Measurements from ENCODE around the gene HCST. TPM values are rescaled to one million over a fixed set of nuclear protein-coding genes. Genes with fewer than 3 reads are reported as not detected.

HCST gene
- total and polyA plus RNA-seq, 7 donors: 1.1 to 4.7 (median 3.5) TPM

DNA sequence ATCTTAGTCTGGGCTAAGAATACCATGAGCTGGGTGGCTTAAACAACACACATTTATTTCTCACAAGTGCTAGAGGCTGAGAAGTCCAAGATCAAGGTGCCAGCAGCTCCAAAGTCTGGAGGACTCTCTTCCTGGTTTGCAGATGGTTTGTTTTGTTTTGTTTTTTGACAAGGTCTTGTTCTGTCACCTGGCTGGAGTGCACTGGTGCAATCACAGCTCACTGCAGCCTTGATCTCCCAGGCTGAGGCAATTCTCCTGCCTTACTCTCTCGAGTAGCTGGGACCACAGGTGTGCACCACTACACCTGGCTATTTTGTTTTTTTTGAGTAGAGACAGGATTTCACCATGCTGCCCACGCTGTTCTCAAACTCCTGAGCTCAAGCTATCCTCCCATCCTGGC lies 18.4 kb upstream of the HCST start:
- WGBS, 3 donors: 53 to 69% (median 58%) methylated on average over 2 of the region's 2 CpGs
- no peak for TF ChIP-seq CTCF (IDR thresholded peaks at IDR 0.05)
- intact Hi-C loops (cut with DNase I): no loop called here
- peaks cover 0 to 17% of the 10 kb centered on the region in 2 donors for H3K36me3 ChIP-seq (ENCODE audit: insufficient read depth in 1 of 2, low read depth in 1 of 2)
- ATAC-seq: no peak
- no peak for DNase-seq
- peaks cover 0 to 7% (median 0%) of the 10 kb centered on the region in 3 donors for H3K27me3 ChIP-seq (ENCODE audit: insufficient read depth in 3 of 3, low read length in 2 of 3)
- no peaks in the 10 kb centered on the region for H3K4me1 ChIP-seq
- no peak overlapping the region for H3K27ac ChIP-seq
- no peak overlapping the region for H3K4me3 ChIP-seq
- H3K9me3 ChIP-seq: no peaks in the 10 kb centered on the region

DNA sequence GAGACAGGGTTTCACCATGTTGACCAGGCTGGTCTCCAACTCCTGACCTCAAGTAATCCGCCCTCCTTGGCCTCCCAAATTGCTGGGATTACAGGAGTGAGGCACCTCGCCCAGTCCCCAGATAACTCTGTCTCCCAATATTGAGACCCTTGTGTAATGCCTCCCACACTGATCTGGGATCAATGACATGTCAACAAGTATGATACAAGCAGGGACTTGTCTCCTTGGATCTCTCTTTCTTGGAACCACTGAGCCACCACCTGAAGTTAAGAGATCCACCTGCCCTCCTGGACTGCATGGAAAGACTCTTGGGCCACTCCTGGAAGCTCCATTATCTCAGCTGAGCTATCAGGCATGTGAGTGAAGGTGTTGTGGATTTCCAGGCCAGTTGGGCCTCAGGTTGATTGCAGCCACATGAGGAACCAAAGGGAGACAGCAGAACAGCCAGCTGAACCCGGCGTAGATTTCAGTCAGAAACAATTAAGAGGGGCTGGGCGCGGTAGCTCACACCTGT lies 17.0 kb upstream of the HCST start:
- intact Hi-C loops (cut with DNase I): no loop called here
- DNase-seq: no peak
- WGBS, 3 donors: 87 to 94% (median 91%) methylated on average over 6 of the region's 6 CpGs

GRCh38 chr19:35885904-35886303 lies 16.4 kb upstream of the HCST start:
- H3K27ac ChIP-seq: no peak overlapping the region
- DNase-seq: no peak
- 90 to 93% (median 93%) methylated on average over 7 to 8 of the region's 8 CpGs for WGBS, 3 donors
- no peak for TF ChIP-seq CTCF (IDR thresholded peaks at IDR 0.05)
- peaks cover 0 to 33% of the 10 kb centered on the region in 2 donors for H3K36me3 ChIP-seq (ENCODE audit: insufficient read depth in 1 of 2, low read depth in 1 of 2)
- H3K9me3 ChIP-seq: no peaks in the 10 kb centered on the region
- H3K4me1 ChIP-seq: no peaks in the 10 kb centered on the region
- intact Hi-C loops (cut with DNase I): no loop called here
- H3K27me3 ChIP-seq (ENCODE audit: insufficient read depth in 3 of 3, low read length in 2 of 3): peaks cover 0 to 1% (median 0%) of the 10 kb centered on the region in 3 donors
- no peak overlapping the region for H3K4me3 ChIP-seq
- no peak for ATAC-seq

More for the DNA sequence above, 17.0 kb upstream of the HCST start:
- peaks cover 0 to 3% (median 0%) of the 10 kb centered on the region in 3 donors for H3K27me3 ChIP-seq (ENCODE audit: insufficient read depth in 3 of 3, low read length in 2 of 3)
- no peak overlapping the region for H3K27ac ChIP-seq
- H3K9me3 ChIP-seq: no peaks in the 10 kb centered on the region
- no peak for ATAC-seq
- TF ChIP-seq CTCF (IDR thresholded peaks at IDR 0.05): no peak
- no peaks in the 10 kb centered on the region for H3K4me1 ChIP-seq
- peaks cover 0 to 29% of the 10 kb centered on the region in 2 donors for H3K36me3 ChIP-seq (ENCODE audit: insufficient read depth in 1 of 2, low read depth in 1 of 2)
- H3K4me3 ChIP-seq: no peak overlapping the region

- WGBS, 3 donors: 89 to 94% (median 91%) methylated on average over 5 of the region's 5 CpGs
- no peaks in the 10 kb centered on the region for H3K4me1 ChIP-seq
- no peaks in the 10 kb centered on the region for H3K9me3 ChIP-seq
- peaks cover 0 to 35% of the 10 kb centered on the region in 2 donors for H3K36me3 ChIP-seq (ENCODE audit: insufficient read depth in 1 of 2, low read depth in 1 of 2)
- no peak overlapping the region for H3K27ac ChIP-seq
- ATAC-seq: no peak
- intact Hi-C loops (cut with DNase I): no loop called here
- H3K27me3 ChIP-seq (ENCODE audit: insufficient read depth in 3 of 3, low read length in 2 of 3): no peaks in the 10 kb centered on the region
- TF ChIP-seq CTCF (IDR thresholded peaks at IDR 0.05): no peak
- no peak for DNase-seq
- no peak overlapping the region for H3K4me3 ChIP-seq
Observed at GRCh38 chr19:35887197-35887596, 15.1 kb upstream of the HCST start.

DNA sequence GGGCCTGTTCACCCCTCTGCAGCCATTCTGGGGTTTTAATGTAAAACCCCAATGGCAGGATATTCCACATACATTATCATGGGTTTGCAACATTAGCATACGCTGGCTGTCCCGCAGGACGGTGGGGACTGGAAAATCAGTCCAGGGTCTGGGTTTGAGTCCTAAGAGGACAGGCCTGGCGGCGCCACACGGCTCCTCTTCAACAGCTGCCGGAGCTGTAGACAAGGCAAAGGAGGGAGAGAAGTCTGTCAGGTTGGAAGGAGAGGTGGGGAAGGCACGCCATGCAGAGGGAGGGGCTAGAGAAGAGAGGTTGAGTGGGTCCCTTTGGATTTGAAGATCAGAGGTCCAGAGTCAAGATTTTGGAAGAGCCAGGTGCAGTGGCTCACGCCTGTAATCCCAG lies 13.9 kb upstream of the HCST start:
- H3K27ac ChIP-seq: no peak overlapping the region
- TF ChIP-seq CTCF (IDR thresholded peaks at IDR 0.05): no peak
- no peaks in the 10 kb centered on the region for H3K27me3 ChIP-seq (ENCODE audit: insufficient read depth in 3 of 3, low read length in 2 of 3)
- no peak for DNase-seq
- H3K4me3 ChIP-seq: no peak overlapping the region
- 89 to 93% (median 90%) methylated on average over 9 of the region's 9 CpGs for WGBS, 3 donors
- intact Hi-C loops (cut with DNase I): no loop called here
- H3K4me1 ChIP-seq: no peaks in the 10 kb centered on the region
- H3K36me3 ChIP-seq (ENCODE audit: insufficient read depth in 1 of 2, low read depth in 1 of 2): peaks cover 0 to 41% of the 10 kb centered on the region in 2 donors
- no peak for ATAC-seq
- H3K9me3 ChIP-seq: no peaks in the 10 kb centered on the region

All from psoas muscle (tissue), 8 donors.